PC-9 (cell line): ENCODE data around the gene ATF6. TPM values are rescaled to one million over a fixed set of nuclear protein-coding genes. Genes with fewer than 3 reads are reported as not detected.

Source experiments
- BruUV-seq: library from RNA; stranded (reverse); fragments of 400-500 nt; replicated peaks from 2 replicates; lab custom pipeline; 2021; lab: Mats Ljungman, UMichigan
- CTCF ChIA-PET: fragments of 300-600 bp; sonication (Branson Sonifier 250); formaldehyde crosslinking; loops from one replicate; lab custom pipeline; 2022; ENCODE audit warnings: antibody characterized with exemption; lab: Charles Lee
- POLR2A ChIA-PET: fragments of 300-600 bp; sonication (Branson Sonifier 250); formaldehyde crosslinking; loops from one replicate; lab custom pipeline; 2022; ENCODE audit warnings: antibody characterized with exemption; ENCODE audit not compliant: unreplicated experiment; lab: Charles Lee
- DNase-seq, 2 experiments: peaks; one replicate each; pipeline versions ENCODE4 v3.0.0 to v3.0.0-alpha.2; 2015 to 2022; ENCODE audit warnings: mixed read lengths in 1 of 2
- H2AFZ ChIP-seq: fragments of 200-600 bp; sonication (generic); 2 replicates; pipeline ENCODE4 v1.8.1; 2017; ENCODE audit warnings: antibody characterized with exemption
- H3F3A ChIP-seq: fragments of 200-600 bp; sonication (generic); 2 replicates; pipeline ENCODE4 v1.8.1; 2017; ENCODE audit warnings: antibody characterized with exemption, mild to moderate bottlenecking, low read depth; ENCODE audit not compliant: insufficient read depth
- H3K27ac ChIP-seq: fragments of 200-600 bp; sonication (generic); 2 replicates; pipeline ENCODE4 v1.6.1; 2016; ENCODE audit warnings: mixed run types
- H3K27me3 ChIP-seq: fragments of 200-600 bp; sonication (generic); 2 replicates; pipeline ENCODE4 v1.6.1; 2016; ENCODE audit warnings: low read depth, mixed run types; ENCODE audit not compliant: insufficient read depth
- H3K36me3 ChIP-seq: fragments of 200-600 bp; sonication (generic); 2 replicates; pipeline ENCODE4 v1.6.1; 2016; ENCODE audit warnings: low read depth, mixed run types
- H3K4me1 ChIP-seq: fragments of 200-600 bp; sonication (generic); replicated peaks from 2 replicates; pipeline ENCODE4 v1.6.1; 2016; ENCODE audit warnings: mixed run types; ENCODE audit not compliant: insufficient read depth
- H3K4me2 ChIP-seq: fragments of 200-600 bp; sonication (generic); 2 replicates; pipeline ENCODE4 v1.6.1; 2017; ENCODE audit warnings: mixed run types
- H3K4me3 ChIP-seq: fragments of 200-600 bp; sonication (generic); 2 replicates; pipeline ENCODE4 v1.6.1; 2016; ENCODE audit warnings: mixed run types
- H3K79me2 ChIP-seq: fragments of 200-600 bp; sonication (generic); 2 replicates; pipeline ENCODE4 v1.6.1; 2017; ENCODE audit warnings: low read depth, mixed run types
- H3K9me2 ChIP-seq: fragments of 200-600 bp; sonication (generic); 2 replicates; pipeline ENCODE4 v1.8.1; 2017; ENCODE audit warnings: mild to moderate bottlenecking; ENCODE audit not compliant: insufficient read depth
- H3K9me3 ChIP-seq: fragments of 200-600 bp; sonication (generic); 2 replicates; pipeline ENCODE4 v1.8.1; 2016; ENCODE audit warnings: low read depth; ENCODE audit not compliant: insufficient read depth
- H4K20me1 ChIP-seq: fragments of 200-600 bp; sonication (generic); 2 replicates; pipeline ENCODE4 v1.8.1; 2017; ENCODE audit not compliant: insufficient read depth
- EZH2 ChIP-seq: fragments of 200-600 bp; sonication (generic); IDR thresholded peaks from 2 replicates; pipeline ENCODE4 v1.8.0; 2017; ENCODE audit warnings: antibody characterized with exemption, low read depth
- intact Hi-C: fragments of 100-400 bp; cut with micrococcal nuclease; formaldehyde crosslinking; loops from one replicate; pipeline ENCODE4 v1.10.0; 2022; ENCODE audit not compliant: unreplicated experiment
- total RNA-seq: library from RNA; stranded (reverse); gene quantifications from 2 replicates; pipeline ENCODE4 v1.2.3, GENCODE V29; 2021
- TF ChIP-seq, protein P1 (sequence below): fragments of 200-600 bp; sonication (generic); conservative IDR thresholded peaks from 2 replicates; pipeline ENCODE4 v1.6.1; 2017; ENCODE audit warnings: mixed run types, antibody characterized with exemption, mild to moderate bottlenecking, moderate library complexity

ATF6 gene
- total RNA-seq, 1 experiment from 2014 or later, result 19.5 TPM

DNA sequence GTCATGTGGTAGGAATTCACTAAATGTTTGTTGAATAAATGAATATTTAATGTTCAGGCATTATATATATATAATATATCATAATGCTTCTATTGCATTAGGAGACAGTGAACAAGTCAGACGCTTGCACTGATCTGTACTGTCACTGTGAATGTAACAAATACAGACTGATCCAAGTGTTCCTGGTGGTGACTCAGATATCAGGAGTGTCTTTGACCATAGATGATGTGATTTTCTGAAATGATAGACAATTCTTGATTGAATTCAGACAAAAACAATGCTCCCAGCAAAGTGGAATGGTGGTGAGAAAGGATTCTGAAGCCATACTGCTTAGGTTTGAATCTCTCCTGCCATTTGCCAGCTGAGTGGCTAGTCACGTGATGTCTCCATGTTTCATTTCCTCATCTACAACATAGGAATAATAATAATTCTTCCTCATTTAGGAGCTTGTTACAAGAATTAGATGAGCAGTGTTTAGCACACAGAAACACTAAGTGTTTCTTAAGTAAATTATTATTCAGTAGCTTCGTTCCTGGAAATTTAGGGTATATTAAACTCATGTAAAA lies 186.6 kb downstream of the ATF6 start:
- Histone ChIP-seq H3K9me2 (no peaks in the 10 kb centered on the region), H3F3A (no peaks in the 10 kb centered on the region), H3K4me1 (no peaks in the 10 kb centered on the region), H3K79me2 (no peaks in the 10 kb centered on the region), H3K27me3 (no peaks in the 10 kb centered on the region), H3K4me2 (no peak overlapping the region), H3K4me3 (no peak overlapping the region), H3K9me3 (no peaks in the 10 kb centered on the region), H2AFZ (no peak overlapping the region), H3K36me3 (no peaks in the 10 kb centered on the region), H4K20me1 (no peaks in the 10 kb centered on the region), H3K27ac (no peak overlapping the region)
- ChIA-PET CTCF (no interaction called here), POLR2A (no interaction called here)
- no TSS peak for BruUV-seq
- no peak for TF ChIP-seq EZH2
- TF ChIP-seq, protein P1, sequence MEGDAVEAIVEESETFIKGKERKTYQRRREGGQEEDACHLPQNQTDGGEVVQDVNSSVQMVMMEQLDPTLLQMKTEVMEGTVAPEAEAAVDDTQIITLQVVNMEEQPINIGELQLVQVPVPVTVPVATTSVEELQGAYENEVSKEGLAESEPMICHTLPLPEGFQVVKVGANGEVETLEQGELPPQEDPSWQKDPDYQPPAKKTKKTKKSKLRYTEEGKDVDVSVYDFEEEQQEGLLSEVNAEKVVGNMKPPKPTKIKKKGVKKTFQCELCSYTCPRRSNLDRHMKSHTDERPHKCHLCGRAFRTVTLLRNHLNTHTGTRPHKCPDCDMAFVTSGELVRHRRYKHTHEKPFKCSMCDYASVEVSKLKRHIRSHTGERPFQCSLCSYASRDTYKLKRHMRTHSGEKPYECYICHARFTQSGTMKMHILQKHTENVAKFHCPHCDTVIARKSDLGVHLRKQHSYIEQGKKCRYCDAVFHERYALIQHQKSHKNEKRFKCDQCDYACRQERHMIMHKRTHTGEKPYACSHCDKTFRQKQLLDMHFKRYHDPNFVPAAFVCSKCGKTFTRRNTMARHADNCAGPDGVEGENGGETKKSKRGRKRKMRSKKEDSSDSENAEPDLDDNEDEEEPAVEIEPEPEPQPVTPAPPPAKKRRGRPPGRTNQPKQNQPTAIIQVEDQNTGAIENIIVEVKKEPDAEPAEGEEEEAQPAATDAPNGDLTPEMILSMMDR, result no peak
- DNase-seq, result no peak
- intact Hi-C loops, result no loop called here

DNA sequence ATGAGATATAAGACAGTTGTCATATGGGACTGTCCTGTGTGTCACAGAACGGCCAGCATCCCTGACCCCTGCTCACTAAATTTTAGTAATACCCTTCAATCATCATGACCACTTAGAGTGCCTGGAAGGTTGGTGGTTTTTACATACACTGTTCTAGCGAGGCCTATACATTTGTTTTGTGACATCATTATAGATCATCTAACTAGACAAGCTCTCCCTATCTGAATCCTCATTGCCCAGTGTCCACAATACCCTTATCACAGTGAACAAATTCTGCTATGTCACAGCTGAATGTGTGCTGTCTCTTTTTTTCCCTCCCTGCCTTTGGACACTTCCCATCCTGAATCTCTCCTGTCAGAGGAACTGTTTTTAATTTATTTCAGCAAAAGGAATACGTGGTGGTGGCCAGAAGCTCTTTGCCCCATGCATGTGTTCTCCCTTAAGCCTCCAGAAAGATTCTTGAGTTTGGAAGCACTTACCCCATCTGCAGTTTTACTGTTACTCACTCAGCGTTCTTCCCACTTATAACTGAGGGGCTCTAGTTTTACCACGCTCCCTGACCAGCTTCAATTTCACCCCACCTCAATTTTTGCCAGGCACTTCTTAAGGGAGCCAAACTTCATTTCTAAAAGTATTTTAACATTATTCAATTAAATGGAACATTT lies 187.3 kb downstream of the ATF6 start:
- H3K27me3 ChIP-seq, result no peaks in the 10 kb centered on the region
- POLR2A ChIA-PET, result no interaction called here
- H3K4me3 ChIP-seq, result no peak overlapping the region
- no peaks in the 10 kb centered on the region for H3K79me2 ChIP-seq
- no peak for DNase-seq
- BruUV-seq, result no TSS peak
- no peak overlapping the region for H3K4me2 ChIP-seq
- H3K9me2 ChIP-seq, result no peaks in the 10 kb centered on the region
- no peak overlapping the region for H3K27ac ChIP-seq
- 0 out of 2 replicates have a peak, but pooled peaks cover 3% of the 10 kb centered on the region for H3K36me3 ChIP-seq
- H3K9me3 ChIP-seq, result no peaks in the 10 kb centered on the region
- intact Hi-C loops, result no loop called here
- H3K4me1 ChIP-seq, result no peaks in the 10 kb centered on the region
- no peak overlapping the region for H2AFZ ChIP-seq
- no peaks in the 10 kb centered on the region for H4K20me1 ChIP-seq
- TF ChIP-seq, protein P1, result no peak
- no peak for TF ChIP-seq EZH2
- no peaks in the 10 kb centered on the region for H3F3A ChIP-seq
- CTCF ChIA-PET, result no interaction called here

DNA sequence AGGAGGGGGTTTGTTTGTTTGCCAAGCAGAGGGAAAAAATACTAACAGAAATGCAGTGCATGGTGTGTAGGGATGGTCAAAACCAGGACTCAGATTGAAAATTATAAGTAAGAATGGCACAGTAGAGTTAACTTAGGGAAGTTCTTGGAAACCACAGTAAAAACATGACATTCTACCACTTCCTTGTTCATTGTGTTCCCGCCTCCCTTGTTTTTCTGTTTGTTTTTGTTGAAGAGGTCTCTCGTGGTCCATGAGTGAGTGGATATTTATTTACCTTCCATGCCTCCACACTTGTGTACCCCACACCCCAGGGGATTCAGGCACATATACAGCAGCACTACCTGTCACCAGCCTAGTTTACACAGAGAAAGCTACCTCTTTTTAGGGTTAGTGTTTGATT lies 187.9 kb downstream of the ATF6 start:
- Histone ChIP-seq H3K36me3 (peaks cover 10% of the 10 kb centered on the region; the same call in 1 of the 2 replicates), H3K4me2 (no peak overlapping the region), H3F3A (no peaks in the 10 kb centered on the region), H3K79me2 (no peaks in the 10 kb centered on the region), H3K27me3 (no peaks in the 10 kb centered on the region), H3K9me3 (no peaks in the 10 kb centered on the region), H3K9me2 (no peaks in the 10 kb centered on the region), H4K20me1 (no peaks in the 10 kb centered on the region), H3K27ac (no peak overlapping the region), H3K4me1 (no peaks in the 10 kb centered on the region), H3K4me3 (no peak overlapping the region), H2AFZ (no peak overlapping the region)
- CTCF ChIA-PET, result interaction anchor here (0.6 kb wide), 1 partner anchor 83 kb away, joined by 3 read pairs; no protein-coding TSS in a partner anchor
- TF ChIP-seq EZH2, result no peak
- TF ChIP-seq, protein P1, result no peak
- BruUV-seq, result no TSS peak
- POLR2A ChIA-PET, result no interaction called here
- no peak for DNase-seq
- intact Hi-C loops, result no loop called here
